Measurements from ENCODE around the gene ORC1.
"Not testable (repeated sequence)": the region's sequence is repeated elsewhere in the genome, so short reads cannot be mapped to it uniquely, and the experiment has no call there.

ORC1 gene

DNA sequence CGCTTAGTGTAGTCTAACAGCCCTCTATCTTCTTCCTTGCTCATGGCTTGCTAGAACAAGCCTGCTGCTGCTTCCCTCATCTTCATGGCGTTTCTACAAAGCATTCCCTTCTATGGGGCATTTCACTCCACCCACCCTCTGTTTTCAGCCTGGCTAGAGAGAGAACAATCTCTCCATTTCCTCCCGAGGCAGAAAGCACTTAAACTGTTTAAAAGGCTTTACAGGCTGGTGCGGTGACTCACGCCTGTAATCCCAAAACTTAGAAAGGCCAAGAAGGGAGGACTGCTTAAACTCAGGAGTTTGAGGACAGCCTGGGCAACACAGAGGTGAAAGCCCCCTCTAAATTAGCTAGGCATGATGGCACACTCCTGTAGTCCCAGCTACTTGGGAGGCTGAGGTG lies 17.8 kb downstream of the ORC1 start:
- no peak for DNase-seq (ENCODE audit: low read depth in 2 of 2)

DNA sequence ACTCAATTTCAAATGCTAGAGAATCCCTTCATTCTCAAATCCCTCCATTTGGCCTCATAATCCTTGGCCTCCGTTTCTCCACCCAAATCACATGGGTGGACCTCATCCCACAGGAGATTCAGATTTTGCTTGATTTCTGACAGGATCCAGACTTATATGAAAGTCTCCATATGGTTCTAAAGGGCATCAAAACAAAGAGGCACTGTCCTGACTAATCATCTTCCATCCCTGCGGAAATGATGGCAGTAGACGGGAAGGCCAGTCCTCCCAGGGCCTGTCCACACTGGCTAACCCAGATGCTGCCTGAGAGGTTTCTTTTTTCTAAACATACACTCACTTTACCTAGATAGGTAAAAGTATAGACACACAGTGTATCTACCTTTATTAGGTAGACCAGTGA lies 18.8 kb downstream of the ORC1 start:
- DNase-seq (ENCODE audit: low read depth in 2 of 2): no peak

DNA sequence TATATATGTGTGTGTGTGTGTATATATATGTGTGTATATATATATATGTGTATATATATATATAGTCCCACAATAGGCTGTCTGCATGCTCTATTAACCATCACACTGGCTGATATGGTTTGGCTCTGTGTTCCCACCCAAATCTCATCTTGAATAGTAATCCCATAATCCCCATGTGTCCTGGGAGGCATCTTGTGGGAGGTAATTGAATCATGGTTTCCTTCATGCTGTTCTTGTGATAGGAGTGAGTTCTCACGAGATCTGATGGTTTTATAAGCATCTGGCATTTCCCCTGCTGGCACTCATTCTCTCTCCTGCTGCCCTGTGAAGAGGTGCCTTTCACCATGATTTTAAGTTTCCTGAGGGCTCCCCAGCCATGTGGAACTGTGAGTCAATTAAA lies 34.4 kb downstream of the ORC1 start:
- not testable (repeated sequence) for DNase-seq (ENCODE audit: low read depth in 2 of 2)

DNA sequence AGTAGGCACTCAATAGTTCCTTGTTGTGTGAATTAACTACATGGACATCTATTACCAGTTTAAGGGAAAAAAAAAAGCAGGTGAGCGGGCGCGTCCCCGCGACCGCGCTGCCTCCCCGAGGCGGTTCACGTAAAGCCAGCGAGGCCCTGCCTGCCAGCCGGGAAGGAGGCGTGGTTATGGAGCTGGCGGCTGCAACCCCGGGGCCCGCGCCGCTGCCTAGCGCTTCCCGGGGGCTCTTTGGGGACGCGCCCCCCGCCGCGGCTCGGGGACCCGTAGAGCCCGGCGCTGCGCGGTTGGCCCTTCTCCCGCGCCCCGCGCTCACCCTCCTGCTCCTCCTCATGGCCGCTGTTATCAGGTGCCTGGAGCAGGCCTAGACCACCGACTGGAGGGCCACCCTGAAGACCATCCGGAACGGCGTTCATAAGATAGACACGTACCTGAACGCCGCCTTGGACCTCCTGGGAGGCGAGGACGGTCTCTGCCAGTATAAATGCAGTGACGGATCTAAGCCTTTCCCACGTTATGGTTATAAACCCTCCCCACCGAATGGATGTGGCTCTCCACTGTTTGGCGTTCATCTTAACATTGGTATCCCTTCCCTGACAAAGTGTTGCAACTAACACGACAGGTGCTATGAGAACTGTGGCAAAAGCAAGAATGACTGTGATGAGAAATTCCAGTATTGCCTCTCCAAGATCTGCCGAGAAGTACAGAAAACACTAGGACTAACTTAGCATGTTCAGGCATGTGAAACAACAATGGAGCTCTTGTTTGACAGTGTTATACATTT lies 35.6 kb downstream of the ORC1 start:
- DNase-seq (ENCODE audit: low read depth in 2 of 2): no peak

DNA sequence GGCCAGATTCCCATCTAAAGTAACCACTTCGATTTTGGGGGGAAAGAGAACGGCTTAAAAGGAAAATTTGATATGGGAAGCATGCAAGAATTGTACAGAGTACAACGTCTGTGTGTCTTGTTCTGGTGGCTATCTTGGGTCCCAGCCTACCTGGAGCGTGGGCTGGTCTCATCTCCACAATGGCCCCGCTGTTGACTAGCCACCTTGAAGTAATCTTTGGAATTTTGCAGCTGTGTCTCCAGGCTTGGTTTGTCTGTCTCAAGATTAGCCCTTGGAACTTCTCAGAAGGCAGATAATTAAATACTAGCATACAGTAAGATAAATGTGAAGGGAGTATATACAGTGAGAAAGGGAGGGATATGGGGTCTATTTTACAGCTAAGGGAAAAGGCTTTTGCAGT lies 37.0 kb downstream of the ORC1 start:
- no peak for DNase-seq (ENCODE audit: low read depth in 2 of 2)

DNA sequence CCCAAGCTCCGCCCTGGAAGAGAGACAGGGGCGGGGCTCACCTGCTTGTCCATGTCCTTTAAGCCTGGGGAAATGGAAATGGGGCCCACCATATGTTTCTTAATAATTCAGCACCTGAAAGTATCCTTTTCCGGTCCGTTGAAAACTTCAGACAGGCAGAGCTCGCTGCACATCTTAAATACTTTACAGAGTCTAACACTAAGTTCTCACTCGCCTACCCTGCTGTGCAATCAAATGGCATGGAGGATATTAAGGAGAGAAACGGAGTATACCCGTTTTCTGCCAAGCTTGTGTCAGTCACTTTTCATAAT lies 37.8 kb downstream of the ORC1 start:
- DNase-seq (ENCODE audit: low read depth in 2 of 2): no peak

DNA sequence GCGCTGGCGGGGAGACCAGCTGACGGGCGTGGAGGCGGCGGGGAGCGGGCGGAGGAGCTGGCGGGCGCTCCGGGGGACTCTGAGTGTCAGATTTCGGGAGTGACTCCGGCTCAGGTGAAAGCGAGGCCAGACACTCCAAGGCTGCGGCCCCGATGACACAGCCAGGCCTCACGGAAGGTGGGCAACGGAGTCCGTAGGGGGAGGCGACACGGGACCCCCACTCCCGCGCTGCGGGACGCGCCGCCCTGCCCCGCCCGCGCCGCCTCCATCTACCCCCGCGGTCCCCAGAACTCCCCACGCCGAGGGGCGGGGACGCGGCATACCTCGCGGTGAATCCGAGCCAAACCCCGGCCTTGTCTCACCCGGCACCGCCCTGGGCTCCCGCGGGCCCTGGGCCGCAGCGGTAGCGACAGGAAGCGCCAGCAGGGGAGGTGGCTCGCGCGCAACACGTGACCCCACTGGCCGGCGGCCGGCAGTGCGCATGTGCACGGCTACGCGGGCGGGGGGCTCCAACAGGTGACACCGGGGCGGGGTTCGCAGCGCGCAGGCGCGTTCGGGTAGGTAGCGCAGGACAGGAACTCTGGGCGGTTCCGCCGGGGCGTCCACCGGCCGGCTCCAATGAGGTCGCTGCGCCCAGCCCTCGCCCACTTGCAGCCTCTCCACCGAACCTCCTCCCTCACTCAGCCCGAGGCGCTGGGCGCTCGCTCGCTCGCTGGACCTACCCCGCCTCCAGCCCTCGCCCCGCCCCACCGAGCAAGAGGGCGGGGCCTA lies 38.3 kb downstream of the ORC1 start, which contains the start of gene CC2D1B:
Gene CC2D1B, minus strand, starts transcription at position 460 of the 771 bp plus-strand sequence. CDS start 1,585 bp downstream, outside the sequence.
- peak; percentile 97 to 98 for DNase-seq (ENCODE audit: low read depth in 2 of 2)

DNA sequence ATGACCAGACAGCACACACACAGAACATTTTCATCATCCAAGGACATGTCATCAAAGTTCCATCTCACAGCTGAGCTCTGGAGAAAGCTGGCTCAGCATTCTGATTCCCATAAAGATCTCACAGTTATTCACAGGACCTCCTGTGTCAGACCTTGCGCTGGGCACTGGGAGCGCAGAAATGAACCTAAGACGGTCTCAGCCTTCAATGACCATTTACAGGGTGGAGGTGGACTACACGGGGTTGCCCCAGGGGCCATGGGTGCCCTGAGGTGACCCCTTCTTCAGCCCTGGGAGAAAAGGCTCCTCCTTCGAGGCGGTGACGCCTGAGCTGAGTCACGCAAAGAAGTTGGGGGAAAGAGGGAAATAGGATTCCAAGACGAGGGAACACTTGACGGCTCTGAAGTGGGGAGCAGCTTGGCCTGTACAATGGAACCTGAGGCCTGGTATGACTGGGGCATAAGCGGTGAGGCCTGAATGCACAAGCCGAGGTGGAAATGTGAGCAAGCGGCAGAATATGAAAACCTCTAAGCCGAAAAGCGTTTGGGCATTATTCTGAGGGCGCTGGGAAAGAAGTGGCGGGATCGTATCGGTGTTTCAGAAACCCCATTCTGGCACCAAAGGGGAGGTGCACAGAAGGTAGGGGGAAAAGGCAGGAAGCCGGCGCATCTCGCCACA lies 39.0 kb downstream of the ORC1 start:
- DNase-seq (ENCODE audit: low read depth in 2 of 2): no peak

DNA sequence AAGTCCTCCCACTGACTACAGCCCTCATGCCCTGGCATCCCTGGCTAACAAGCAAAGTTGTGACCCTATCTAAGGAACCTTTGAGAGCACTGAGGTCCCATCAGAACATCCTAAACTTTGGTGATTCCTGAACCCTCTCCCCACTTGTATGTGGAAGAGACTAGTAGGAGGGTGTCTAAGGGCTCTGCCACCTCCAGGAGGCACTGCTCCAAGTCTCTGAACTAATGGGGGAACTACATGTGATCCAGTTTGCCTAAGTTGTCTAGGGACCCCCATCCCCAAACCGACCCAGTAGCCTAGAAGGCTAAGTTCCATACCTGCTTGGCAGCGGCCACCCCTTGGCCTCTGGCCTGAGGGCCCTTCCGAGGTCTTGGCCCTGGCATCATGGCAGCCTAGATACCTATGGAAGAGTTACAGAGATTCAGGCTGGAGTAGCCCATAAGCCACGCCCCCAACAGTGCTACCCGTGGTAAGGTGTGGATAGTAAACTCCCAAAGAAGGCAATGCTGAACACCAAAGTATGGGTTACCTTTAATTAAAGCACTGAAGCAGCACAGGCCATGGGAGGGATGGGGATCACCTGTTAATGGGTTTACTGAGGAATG lies 39.9 kb downstream of the ORC1 start:
- DNase-seq (ENCODE audit: low read depth in 2 of 2): no peak

DNA sequence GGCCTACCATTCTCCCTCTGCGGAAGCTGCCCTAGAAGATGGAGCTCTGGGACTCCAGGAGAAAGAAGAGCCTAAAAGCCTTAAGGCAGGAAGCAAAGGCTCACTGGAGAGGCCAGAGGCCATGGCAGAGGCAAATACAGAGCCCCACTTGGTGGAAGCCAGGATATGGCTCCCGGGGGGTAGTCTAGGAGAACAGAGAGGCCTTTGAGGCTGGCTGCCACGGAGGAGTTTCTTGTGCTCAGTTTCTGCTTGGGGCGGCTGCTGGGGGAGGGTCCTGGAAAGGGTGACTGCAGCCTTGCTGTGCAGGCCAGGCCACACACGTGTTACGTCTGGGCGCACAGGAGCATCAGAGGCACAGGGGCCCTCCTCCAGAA lies 43.6 kb downstream of the ORC1 start:
- DNase-seq (ENCODE audit: low read depth in 2 of 2): no peak

DNA sequence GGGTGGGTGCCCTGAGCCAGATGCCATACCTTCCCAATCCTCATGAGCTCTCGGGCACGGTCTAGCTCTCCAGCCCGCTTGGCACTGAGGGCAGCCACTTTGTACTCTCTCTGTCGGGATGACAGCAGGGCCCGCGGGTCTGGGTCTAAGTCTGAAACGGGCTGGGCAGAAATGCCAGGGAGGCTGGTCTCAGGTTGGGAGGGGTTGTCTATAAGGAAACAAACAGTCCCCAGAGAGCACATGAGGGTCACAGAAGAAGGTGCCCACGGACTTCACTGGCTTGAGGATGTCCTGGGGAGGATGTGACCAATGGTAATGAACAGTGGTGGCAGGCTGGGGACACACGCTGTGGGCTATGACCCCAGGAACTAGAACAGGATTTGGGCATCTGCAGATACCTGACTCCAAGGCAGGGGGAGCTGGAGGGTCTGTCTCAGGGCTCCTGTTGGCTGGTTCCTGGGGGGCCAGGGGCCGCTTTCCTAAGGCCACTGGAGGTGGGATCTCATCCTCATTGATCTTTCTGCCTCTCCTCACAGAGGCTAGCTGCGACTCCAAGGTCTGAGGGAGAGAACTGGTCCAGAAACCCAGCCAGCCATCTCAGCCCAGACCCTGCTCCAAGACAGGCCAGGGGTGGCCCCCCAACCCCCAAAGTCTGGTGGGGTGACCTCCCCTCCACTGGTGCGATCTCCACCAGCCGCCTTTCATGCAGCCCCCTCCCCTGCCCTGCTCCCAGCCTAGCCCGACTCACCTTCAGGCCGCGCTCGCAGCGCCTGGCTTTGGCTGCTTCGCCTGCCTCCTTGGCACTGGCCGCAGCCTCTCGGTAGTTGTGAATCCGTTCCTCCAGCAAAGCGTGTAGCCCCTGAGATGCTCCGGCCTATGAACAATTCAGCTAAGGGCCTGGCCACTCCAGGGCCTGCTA lies 44.3 kb downstream of the ORC1 start:
- no peak for DNase-seq (ENCODE audit: low read depth in 2 of 2)

DNA sequence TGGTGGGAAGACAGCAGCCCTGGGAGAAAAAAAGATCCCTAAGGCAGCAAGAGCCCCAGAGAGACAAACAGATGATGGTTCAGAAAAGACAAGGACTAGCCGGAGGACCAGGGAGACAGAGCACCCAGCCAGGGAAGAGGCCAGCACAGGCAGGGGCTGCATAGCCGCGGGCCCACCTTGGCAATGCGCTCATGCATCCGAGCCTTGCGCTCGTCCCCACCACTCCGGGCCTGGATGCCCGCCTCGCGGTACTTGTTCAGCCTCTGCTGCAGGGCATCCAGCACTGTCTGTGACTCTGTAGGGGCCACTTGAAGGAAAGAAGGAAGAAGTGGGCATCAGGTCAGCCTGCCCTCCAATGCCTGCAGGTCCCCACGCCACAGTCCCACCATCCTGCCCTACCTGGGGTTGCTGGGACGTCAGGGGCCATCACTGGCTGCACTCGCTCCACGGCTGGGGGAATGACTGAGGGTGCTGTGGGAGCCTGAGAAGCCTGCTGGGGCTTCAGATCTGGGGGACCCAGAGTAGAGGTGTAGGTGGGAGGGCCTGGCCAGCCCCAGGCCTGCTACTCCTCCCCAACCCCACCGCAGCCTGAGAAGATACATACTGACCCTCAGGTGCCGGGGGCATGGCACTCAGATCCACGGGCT lies 45.2 kb downstream of the ORC1 start:
- no peak for DNase-seq (ENCODE audit: low read depth in 2 of 2)

DNA sequence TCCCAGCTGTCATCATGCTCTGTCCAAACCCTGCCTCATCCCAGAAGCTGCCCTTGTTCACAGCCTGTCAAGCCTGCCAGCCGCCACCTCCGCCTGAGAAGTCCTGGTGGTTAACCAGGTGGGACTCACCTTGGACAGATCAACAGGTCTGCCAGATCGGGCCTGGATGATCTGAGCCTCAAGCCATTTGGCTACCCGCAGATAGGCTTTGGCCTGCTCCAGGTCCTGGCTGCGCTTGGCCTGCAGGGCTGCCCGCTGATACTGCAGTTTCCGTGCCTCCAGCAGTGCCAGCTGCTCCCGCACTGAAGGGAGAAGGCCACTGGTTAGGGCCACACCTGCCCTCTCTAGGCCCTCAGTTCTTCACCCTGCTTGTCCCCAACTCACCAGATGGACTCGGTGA lies 46.8 kb downstream of the ORC1 start:
- no peak for DNase-seq (ENCODE audit: low read depth in 2 of 2)

DNA sequence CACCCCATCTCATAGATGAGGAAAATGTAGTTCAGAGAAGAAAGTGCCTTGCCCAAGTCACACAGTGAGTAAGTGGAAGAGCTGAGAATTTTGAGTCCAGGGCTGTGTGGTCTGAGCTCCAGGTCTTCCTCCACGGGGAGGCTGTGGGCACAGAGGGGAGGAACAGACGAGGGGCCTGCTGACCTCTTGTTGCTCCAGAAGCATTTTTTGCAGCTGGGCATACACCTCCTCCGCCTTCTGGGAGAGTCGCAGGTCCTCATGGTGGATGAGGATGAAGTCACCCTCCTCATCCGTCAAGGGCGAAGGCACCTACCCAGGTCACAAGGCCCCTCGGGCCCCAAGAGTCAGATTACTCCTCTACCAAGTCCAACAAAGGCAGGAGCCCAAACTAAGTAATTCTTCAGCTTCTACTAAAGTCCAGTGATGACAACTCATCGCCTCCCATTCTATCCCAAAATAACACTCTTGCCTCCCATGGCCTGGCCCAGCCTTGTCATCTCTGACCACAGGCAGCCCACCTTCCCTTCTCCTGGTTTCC lies 47.3 kb downstream of the ORC1 start:
- DNase-seq (ENCODE audit: low read depth in 2 of 2): no peak

DNA sequence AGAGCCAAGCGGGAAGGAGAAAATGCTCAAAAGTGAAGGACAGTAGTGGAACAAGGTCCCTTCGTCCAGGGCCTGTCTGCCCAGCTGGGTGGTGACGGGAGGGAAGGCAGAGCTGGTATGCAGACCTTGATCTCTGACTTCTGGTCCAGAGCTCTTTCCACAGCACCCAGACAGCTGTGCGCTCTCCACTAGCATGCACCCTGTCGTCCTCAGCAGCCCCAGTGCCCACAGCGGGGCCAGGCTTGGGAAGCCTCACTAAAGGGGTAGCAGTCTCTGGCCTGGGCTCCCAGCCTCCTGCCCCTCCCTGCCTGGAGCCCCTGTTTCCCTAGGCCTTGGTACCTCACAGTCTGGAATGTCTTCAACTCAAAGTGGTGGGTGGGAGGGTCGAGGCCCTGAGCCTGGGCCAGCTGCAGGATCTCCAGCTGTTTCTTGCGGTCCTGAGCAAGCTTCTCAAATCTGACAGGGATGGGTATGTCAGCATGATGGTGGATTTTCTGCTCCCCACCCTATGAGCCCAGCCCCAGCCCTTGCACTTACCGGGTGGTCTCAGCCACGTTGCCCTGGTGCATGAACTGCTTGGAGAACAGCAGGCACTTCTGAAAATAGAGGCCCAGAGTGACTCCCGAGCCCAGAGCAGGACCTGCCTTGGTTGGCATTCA lies 48.2 kb downstream of the ORC1 start:
- no peak for DNase-seq (ENCODE audit: low read depth in 2 of 2)

DNA sequence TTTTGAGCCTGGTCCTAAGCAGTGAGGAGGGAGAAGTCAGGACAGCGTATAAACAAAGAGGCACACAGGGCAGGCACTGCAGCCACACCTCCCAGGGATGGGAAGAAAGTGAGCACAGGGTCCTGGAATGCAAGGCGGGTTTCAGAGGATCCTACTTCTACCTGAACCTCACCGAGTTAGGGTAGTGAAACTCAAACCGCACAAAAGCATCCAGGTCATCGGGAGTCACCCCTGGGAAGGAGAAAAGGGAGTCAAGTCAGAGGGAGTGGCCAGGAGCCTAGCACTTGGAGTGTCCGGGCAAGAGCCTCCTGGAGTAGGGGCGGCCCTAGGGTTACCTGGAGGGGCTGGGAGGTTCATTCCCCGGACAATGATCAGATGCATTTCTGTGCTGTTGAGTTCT lies 48.8 kb downstream of the ORC1 start:
- no peak for DNase-seq (ENCODE audit: low read depth in 2 of 2)

DNA sequence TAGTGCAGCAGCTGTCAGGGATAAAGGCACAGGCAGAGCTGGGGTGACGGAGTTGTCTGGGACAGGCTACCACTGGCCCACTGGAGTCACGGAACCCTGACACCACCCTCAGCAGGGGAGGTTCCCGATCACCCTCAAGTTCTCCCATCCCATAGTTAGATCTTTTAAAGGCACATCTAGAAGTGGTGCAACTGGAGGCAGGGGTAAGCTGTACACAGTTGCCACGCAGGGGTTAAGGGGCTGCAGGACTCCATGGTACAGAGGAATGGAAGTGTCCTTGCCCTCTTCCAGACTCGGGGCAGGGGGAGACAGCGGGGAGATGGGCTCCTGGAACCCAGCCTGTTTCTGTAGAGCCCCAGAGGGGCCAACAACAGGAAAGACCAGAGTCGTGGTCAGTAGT lies 51.5 kb downstream of the ORC1 start:
- no peak for DNase-seq (ENCODE audit: low read depth in 2 of 2)

DNA sequence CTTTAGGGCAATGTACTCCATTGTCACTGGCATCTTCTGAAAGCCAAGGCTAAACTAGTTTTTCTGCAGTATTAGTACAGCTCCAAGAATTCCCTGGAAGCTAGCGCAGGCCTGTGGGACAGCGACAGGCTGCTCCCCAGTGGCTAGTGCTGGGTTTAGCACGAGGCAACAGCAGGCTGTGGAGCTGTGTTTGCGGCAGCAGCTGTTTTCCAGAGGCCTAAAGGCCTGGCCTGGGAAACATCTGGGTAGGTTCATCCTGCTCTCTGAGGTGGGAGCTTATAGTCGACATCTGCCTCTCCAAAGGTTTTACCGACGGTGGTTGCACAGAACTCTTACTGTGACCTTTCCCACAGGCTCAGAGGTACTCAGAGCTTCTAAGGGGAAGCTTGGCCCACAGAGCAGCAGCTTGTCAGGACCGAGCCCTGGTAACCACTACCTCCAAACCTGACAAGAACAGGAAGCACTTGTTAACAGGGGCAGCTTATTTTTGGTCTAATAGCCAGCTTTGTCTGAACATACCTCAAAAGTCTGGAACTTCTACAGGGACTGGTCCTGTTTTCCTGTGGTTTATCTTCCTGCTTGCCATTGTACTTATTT lies 55.4 kb downstream of the ORC1 start:
- no peak for DNase-seq (ENCODE audit: low read depth in 2 of 2)

DNA sequence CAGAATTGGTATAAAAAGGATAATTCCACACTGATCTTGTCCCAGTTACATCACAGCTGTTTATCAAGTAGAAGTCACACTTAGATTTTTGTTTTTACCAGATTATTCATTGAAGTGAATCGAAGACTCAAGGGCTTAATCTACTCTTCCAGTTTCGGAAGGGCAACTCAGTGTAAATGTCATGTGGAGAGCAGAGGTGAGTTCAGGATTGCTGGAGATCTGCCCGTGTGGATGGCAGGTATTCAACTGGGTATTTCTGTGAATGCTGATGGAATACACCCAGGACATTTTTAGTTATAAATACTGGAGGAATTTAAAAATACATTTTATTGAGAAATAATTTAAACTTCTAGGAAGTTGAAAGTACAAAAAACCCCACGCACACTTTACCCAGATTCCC lies 57.6 kb downstream of the ORC1 start:
- no peak for DNase-seq (ENCODE audit: low read depth in 2 of 2)

DNA sequence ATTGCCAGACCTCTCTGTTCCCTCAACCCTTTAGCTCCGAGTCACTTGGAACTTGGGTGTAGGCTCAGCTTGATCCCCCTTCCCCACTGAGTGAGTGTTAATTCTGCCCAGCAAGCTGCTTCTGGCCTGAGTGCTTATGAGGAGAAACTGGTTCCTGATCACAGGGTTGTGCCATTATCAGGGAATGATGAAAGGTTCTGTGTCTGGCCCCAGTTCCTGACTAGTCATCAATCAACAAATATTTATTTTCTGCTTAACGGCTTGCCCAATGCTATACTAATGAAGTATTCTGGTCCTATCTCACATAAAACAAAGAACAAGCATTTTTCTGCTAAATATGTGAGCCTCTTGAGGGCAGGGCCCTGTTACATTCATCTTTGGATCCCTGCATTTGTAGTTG lies 59.0 kb downstream of the ORC1 start:
- no peak for DNase-seq (ENCODE audit: low read depth in 2 of 2)

All from activated CD8-positive, alpha-beta memory T cell treated with anti-CD3 and anti-CD28 coated beads for 4 hours (primary cell).